Thyroid gland (tissue), 4 donors: ENCODE data around the gene MFGE8. TPM values are rescaled to one million over a fixed set of nuclear protein-coding genes. Genes with fewer than 3 reads are reported as not detected.
A peak's percentile ranks its signal among the peaks of the same experiment; 100 is the strongest.
"Not testable (repeated sequence)": the region's sequence is repeated elsewhere in the genome, so short reads cannot be mapped to it uniquely, and the experiment has no call there.

ENCODE experiments used
- DNase-seq, 2 donors: peaks; one replicate each; pipeline ENCODE4 v3.0.0-alpha.2; 2019
- H3K27ac ChIP-seq, 3 donors: fragments of 200-600 bp; sonication (generic); 1 replicate in 2 of 3; 2 replicates in 1 of 3; pipeline ENCODE4 v1.5.1; 2016 to 2019; ENCODE audit warnings: mild to moderate bottlenecking in 1 of 3, moderate library complexity in 1 of 3
- H3K27me3 ChIP-seq: fragments of 200-600 bp; sonication (generic); one replicate; pipeline ENCODE4 v1.5.1; 2019
- H3K36me3 ChIP-seq, 2 donors: fragments of 200-600 bp; sonication (generic); one replicate each; pipeline ENCODE4 v1.5.1; 2016 to 2019
- H3K4me1 ChIP-seq, 2 donors: fragments of 200-600 bp; sonication (generic); one replicate each; pipeline ENCODE4 v1.5.1; 2017 to 2019
- H3K4me3 ChIP-seq, 3 donors: fragments of 200-600 bp; sonication (generic); replicated peaks in 1 of 3; 1 replicate in 2 of 3; 2 replicates in 1 of 3; pipeline ENCODE4 v1.5.1; 2016; ENCODE audit warnings: mild to moderate bottlenecking in 1 of 3
- H3K9me3 ChIP-seq: fragments of 200-600 bp; sonication (generic); one replicate; pipeline ENCODE4 v1.5.1; 2017
- POLR2A ChIP-seq, 2 donors: fragments of 450-650 bp; IDR thresholded peaks; one replicate each; pipeline ENCODE4 v1.6.1; 2017; ENCODE audit warnings: antibody characterized with exemption in 2 of 2, mild to moderate bottlenecking in 2 of 2, moderate library complexity in 1 of 2
- WGBS, 2 donors: methylation state at CpG; one replicate each; pipeline ENCODE4 v1.1.5; 2017; 5-methylcytosine and 5-hydroxymethylcytosine counted together
- intact Hi-C: fragments of 100-400 bp; cut with DNase I; formaldehyde crosslinking; loops from one replicate; pipeline ENCODE4 v1.15.1; 2023
- total RNA-seq, 4 donors: library from RNA; depleted of rRNA; stranded (reverse); fragments of >200 nt; gene quantifications; one replicate each; pipeline ENCODE4 v1.2.3, GENCODE V29; 2016
- TF ChIP-seq, protein P1 (sequence below), 6 experiments: fragments of 200-600 bp in 3 of 6; fragments of 450-650 bp in 3 of 6; sonication (generic) in 3 of 6; IDR thresholded peaks; one replicate each; pipeline ENCODE4 v1.5.1; 2016 to 2019; ENCODE audit warnings: antibody characterized with exemption in 6 of 6, mild to moderate bottlenecking in 2 of 6, inconsistent platforms in 1 of 6, moderate library complexity in 1 of 6

MFGE8 gene
- total RNA-seq, 4 donors from 2014 or later: 94.8 to 161 (median 101) TPM

DNA sequence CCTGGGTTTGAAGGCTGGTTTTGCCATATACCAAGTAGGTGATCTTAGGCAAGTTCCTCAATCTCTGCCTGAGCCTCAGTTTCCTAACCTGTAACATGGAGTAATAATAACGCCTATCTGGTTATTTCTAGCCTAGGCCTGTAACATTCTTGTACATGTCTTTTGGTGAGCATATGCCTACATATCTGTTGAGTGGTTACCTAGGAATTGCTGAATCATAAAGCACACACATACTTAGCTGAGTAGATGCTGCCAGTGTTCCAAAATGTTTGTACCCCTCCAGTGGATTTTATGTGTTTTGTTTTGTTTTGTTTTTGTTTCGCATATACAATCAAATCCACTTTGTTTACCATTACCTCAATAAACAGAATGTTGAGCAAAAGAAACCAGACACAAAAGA lies 17.4 kb upstream of the MFGE8 start:
- no peak for DNase-seq
- intact Hi-C loops: no loop called here
- Histone ChIP-seq H3K9me3 (peaks cover 4% of the 10 kb centered on the region), H3K4me3 (no peak overlapping the region), H3K27me3 (no peaks in the 10 kb centered on the region), H3K27ac (no peak overlapping the region), H3K4me1 (peaks cover 6 to 9% of the 10 kb centered on the region in 2 donors), H3K36me3 (no peaks in the 10 kb centered on the region)
- WGBS, 2 donors: 90 to 94% methylated on average over 2 of the region's 2 CpGs
- no peak for TF ChIP-seq POLR2A (IDR thresholded peaks at IDR 0.05)
- TF ChIP-seq, protein P1, sequence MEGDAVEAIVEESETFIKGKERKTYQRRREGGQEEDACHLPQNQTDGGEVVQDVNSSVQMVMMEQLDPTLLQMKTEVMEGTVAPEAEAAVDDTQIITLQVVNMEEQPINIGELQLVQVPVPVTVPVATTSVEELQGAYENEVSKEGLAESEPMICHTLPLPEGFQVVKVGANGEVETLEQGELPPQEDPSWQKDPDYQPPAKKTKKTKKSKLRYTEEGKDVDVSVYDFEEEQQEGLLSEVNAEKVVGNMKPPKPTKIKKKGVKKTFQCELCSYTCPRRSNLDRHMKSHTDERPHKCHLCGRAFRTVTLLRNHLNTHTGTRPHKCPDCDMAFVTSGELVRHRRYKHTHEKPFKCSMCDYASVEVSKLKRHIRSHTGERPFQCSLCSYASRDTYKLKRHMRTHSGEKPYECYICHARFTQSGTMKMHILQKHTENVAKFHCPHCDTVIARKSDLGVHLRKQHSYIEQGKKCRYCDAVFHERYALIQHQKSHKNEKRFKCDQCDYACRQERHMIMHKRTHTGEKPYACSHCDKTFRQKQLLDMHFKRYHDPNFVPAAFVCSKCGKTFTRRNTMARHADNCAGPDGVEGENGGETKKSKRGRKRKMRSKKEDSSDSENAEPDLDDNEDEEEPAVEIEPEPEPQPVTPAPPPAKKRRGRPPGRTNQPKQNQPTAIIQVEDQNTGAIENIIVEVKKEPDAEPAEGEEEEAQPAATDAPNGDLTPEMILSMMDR (IDR thresholded peaks at IDR 0.05): no peak

- H3K4me3 ChIP-seq, H3K27ac ChIP-seq, H3K4me1 ChIP-seq, H3K36me3 ChIP-seq, DNase-seq, intact Hi-C loops, H3K27me3 ChIP-seq, H3K9me3 ChIP-seq: not testable (repeated sequence)
- WGBS, 2 donors: 78 to 80% methylated on average over 3 of the region's 3 CpGs
These were observed 16.3 kb upstream of the MFGE8 start for GRCh38 chr15:88929358-88930098.

GRCh38 chr15:88928192-88928591 lies 15.0 kb upstream of the MFGE8 start:
- DNase-seq, H3K4me3 ChIP-seq, H3K4me1 ChIP-seq, H3K27ac ChIP-seq, intact Hi-C loops, H3K9me3 ChIP-seq, H3K36me3 ChIP-seq, H3K27me3 ChIP-seq: not testable (repeated sequence)

- WGBS, 2 donors: 87 to 92% methylated on average over 2 of the region's 2 CpGs
- H3K36me3 ChIP-seq, H3K27ac ChIP-seq, H3K27me3 ChIP-seq, DNase-seq, H3K9me3 ChIP-seq, H3K4me1 ChIP-seq, intact Hi-C loops, H3K4me3 ChIP-seq: not testable (repeated sequence)
These were observed 12.5 kb upstream of the MFGE8 start for GRCh38 chr15:88925648-88926047.

DNA sequence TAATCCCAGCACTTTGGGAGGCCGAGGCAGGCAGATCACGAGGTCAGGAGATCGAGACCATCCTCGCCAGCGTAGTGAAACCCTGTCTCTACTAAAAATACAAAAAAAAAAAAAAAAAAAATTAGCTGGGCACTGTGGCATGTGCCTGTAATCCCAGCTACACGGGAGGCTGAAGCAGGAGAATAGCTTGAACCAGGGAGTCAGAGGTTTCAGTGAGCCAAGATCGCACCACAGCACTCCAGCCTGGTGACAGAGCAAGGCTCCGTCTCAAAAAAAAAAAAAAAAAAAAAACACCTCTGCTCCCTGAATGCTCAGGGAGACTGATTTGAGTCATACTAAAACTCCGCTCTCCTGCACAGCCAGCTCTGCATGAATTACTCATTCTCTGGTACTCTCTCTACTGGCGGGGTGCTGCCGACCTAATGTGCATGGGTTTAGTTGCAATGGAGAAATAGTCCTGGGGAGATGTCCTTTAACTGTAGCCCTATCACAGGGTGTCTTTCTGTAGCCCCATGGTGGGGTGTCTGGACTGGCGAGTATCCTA lies 7.8 kb upstream of the MFGE8 start:
- H3K4me3 ChIP-seq, H3K27ac ChIP-seq, H3K36me3 ChIP-seq, intact Hi-C loops, H3K27me3 ChIP-seq, DNase-seq, H3K9me3 ChIP-seq, H3K4me1 ChIP-seq: not testable (repeated sequence)
- 89 to 92% methylated on average over 12 of the region's 12 CpGs for WGBS, 2 donors

- TF ChIP-seq POLR2A (IDR thresholded peaks at IDR 0.05): no peak
- TF ChIP-seq, protein P1 (IDR thresholded peaks at IDR 0.05): no peak
- no peak overlapping the region for H3K4me3 ChIP-seq
- no peaks in the 10 kb centered on the region for H3K4me1 ChIP-seq
- H3K27ac ChIP-seq: no peak overlapping the region
- H3K9me3 ChIP-seq: no peaks in the 10 kb centered on the region
- intact Hi-C loops: no loop called here
- DNase-seq: no peak
- H3K27me3 ChIP-seq: no peaks in the 10 kb centered on the region
- 76 to 81% methylated on average over 9 of the region's 9 CpGs for WGBS, 2 donors
- H3K36me3 ChIP-seq: no peaks in the 10 kb centered on the region
These were observed 7.2 kb upstream of the MFGE8 start for GRCh38 chr15:88920186-88920891.

DNA sequence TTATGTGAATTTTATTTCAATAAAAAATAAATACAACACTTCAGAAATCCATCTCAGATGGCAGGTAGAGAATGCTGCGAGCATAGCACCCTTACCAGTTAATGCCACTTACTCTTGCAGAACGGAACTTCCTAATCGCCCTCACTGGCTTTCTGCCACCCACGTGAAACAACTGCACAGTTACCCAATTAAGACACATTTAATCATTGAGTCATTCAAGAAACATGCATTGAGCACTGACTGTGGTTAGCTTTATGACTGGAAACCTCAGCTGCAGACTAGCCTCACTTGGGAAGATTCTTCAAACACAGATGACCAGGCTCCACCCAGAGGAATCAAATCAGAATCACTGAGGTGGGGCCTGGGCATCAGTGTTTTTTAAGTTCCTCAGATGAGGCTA lies 5.6 kb upstream of the MFGE8 start:
- Histone ChIP-seq H3K4me3 (no peak overlapping the region), H3K4me1 (no peaks in the 10 kb centered on the region), H3K9me3 (no peaks in the 10 kb centered on the region), H3K27me3 (no peaks in the 10 kb centered on the region), H3K36me3 (no peaks in the 10 kb centered on the region), H3K27ac (no peak overlapping the region)
- WGBS, 2 donors: 48 to 53% methylated on average over 4 of the region's 4 CpGs
- no peak for TF ChIP-seq POLR2A (IDR thresholded peaks at IDR 0.05)
- TF ChIP-seq, protein P1 (IDR thresholded peaks at IDR 0.05): no peak
- intact Hi-C loops: no loop called here
- peak in 1 of 2 donors; percentile 18 for DNase-seq
